Transverse colon (tissue), 4 donors: ENCODE results near the gene PRLR. TPM values are rescaled to one million over a fixed set of nuclear protein-coding genes. Genes with fewer than 3 reads are reported as not detected.
"Not testable (repeated sequence)": the region's sequence is repeated elsewhere in the genome, so short reads cannot be mapped to it uniquely, and the experiment has no call there.

Experiments
- DNase-seq: peaks from one replicate; pipeline ENCODE4 v3.0.0-alpha.2; 2019
- H3K27ac ChIP-seq, 4 donors: fragments of 200-600 bp; sonication (generic); 2 replicates each; pipeline ENCODE4 v1.5.1; 2016 to 2018; ENCODE audit warnings: inconsistent platforms in 4 of 4
- H3K27me3 ChIP-seq: fragments of 200-600 bp; sonication (generic); 2 replicates; pipeline ENCODE4 v1.5.1; 2017; ENCODE audit warnings: inconsistent platforms
- H3K36me3 ChIP-seq, 4 donors: fragments of 200-600 bp; sonication (generic); 2 replicates each; pipeline ENCODE4 v1.5.1; 2017 to 2019; ENCODE audit warnings: inconsistent platforms in 4 of 4
- H3K4me1 ChIP-seq, 4 donors: fragments of 200-600 bp; sonication (generic); 2 replicates each; pipeline ENCODE4 v1.5.1; 2017 to 2020; ENCODE audit warnings: inconsistent platforms in 4 of 4
- H3K4me3 ChIP-seq, 4 donors: fragments of 200-600 bp; sonication (generic); 1 replicate in 1 of 4; 2 replicates in 3 of 4; pipeline versions ENCODE4 v1.5.1 to v1.6.1; 2017 to 2019; ENCODE audit warnings: inconsistent platforms in 4 of 4
- H3K9me3 ChIP-seq, 2 donors: fragments of 200-600 bp; sonication (generic); 2 replicates each; pipeline ENCODE4 v1.5.1; 2017 to 2019; ENCODE audit warnings: inconsistent platforms in 2 of 2
- EP300 ChIP-seq: sonication (generic); formaldehyde crosslinking; IDR thresholded peaks from one replicate; pipeline ENCODE4 v1.6.1; 2017; ENCODE audit warnings: antibody characterized with exemption, low read depth
- POLR2A ChIP-seq: fragments of 450-650 bp; IDR thresholded peaks from one replicate; pipeline ENCODE4 v1.6.1; 2016; ENCODE audit warnings: antibody characterized with exemption, mild to moderate bottlenecking, moderate library complexity
- POLR2AphosphoS5 ChIP-seq, 3 donors: sonication (generic); formaldehyde crosslinking; IDR thresholded peaks; one replicate each; pipeline ENCODE4 v1.6.1; 2016; ENCODE audit warnings: antibody characterized with exemption in 3 of 3
- WGBS, 2 donors: methylation state at CpG; one replicate each; pipeline ENCODE4 v1.1.5; 2018; ENCODE audit warnings: low coverage in 1 of 2; 5-methylcytosine and 5-hydroxymethylcytosine counted together
- in situ Hi-C, 4 donors: fragments of 200-750 bp; cut with MboI; loops; one replicate each; pipeline versions ENCODE4 v1.15.0 to v1.15.1; 2017; ENCODE audit warnings: low sequenced_read_pairs in 3 of 4, low pct_ligation_motif_present in 1 of 4, low pct_unique_long_range_greater_than_20kb in 1 of 4
- intact Hi-C: fragments of 100-400 bp; cut with DNase I; formaldehyde crosslinking; loops from one replicate; pipeline ENCODE4 v1.15.1; 2023; ENCODE audit warnings: low total_unique reads
- total RNA-seq, 4 donors: library from RNA; depleted of rRNA; stranded (reverse); fragments of >200 nt; gene quantifications; one replicate each; pipeline ENCODE4 v1.1.0, GENCODE V29; 2016
- TF ChIP-seq, protein P1 (sequence below), 5 experiments: fragments of 200-600 bp in 3 of 5; fragments of 450-650 bp in 2 of 5; sonication (generic) in 3 of 5; IDR thresholded peaks; 1 replicate in 2 of 5; 2 replicates in 3 of 5; pipeline ENCODE4 v1.5.1; 2016 to 2017; ENCODE audit warnings: antibody characterized with exemption in 5 of 5, inconsistent platforms in 3 of 5, mild to moderate bottlenecking in 2 of 5, moderate library complexity in 1 of 5

The PRLR gene
- total RNA-seq, 4 donors from 2014 or later = 4.9 to 19.8 (median 13.0) TPM

DNA sequence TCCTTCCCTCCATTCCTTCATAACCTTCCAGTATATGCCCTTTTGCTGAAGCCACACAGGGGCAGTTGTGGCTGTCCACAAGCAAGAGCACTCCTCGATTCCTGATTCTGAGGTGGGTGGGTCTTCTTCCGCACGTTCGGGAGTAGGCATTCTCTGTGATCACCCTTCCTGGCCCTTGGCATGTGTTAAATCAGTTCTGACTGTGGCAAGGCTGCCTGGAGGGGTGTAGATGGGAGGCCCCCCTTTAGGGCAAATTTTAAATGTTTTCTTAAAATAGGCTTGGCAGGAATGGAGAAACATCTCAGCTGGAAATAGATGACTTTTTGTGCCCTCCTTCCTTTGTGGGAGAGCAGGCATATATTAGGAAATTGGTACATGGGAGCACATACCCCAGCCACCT is 185.6 kb downstream of the PRLR start:
- Histone ChIP-seq H3K9me3 (no peaks in the 10 kb centered on the region), H3K27ac (no peak overlapping the region), H3K27me3 (no peaks in the 10 kb centered on the region), H3K36me3 (no peaks in the 10 kb centered on the region), H3K4me3 (no peak overlapping the region), H3K4me1 (no peaks in the 10 kb centered on the region)
- intact Hi-C loops = no loop called here
- in situ Hi-C loops = no loop called here
- DNase-seq = no peak
- no peak for TF ChIP-seq POLR2AphosphoS5 (IDR thresholded peaks at IDR 0.05)
- TF ChIP-seq EP300 = no peak
- TF ChIP-seq POLR2A = no peak
- TF ChIP-seq, protein P1, sequence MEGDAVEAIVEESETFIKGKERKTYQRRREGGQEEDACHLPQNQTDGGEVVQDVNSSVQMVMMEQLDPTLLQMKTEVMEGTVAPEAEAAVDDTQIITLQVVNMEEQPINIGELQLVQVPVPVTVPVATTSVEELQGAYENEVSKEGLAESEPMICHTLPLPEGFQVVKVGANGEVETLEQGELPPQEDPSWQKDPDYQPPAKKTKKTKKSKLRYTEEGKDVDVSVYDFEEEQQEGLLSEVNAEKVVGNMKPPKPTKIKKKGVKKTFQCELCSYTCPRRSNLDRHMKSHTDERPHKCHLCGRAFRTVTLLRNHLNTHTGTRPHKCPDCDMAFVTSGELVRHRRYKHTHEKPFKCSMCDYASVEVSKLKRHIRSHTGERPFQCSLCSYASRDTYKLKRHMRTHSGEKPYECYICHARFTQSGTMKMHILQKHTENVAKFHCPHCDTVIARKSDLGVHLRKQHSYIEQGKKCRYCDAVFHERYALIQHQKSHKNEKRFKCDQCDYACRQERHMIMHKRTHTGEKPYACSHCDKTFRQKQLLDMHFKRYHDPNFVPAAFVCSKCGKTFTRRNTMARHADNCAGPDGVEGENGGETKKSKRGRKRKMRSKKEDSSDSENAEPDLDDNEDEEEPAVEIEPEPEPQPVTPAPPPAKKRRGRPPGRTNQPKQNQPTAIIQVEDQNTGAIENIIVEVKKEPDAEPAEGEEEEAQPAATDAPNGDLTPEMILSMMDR (IDR thresholded peaks at IDR 0.05) = no peak
- 83 to 100% methylated on average over 1 to 4 of the region's 4 CpGs for WGBS, 2 donors

DNA sequence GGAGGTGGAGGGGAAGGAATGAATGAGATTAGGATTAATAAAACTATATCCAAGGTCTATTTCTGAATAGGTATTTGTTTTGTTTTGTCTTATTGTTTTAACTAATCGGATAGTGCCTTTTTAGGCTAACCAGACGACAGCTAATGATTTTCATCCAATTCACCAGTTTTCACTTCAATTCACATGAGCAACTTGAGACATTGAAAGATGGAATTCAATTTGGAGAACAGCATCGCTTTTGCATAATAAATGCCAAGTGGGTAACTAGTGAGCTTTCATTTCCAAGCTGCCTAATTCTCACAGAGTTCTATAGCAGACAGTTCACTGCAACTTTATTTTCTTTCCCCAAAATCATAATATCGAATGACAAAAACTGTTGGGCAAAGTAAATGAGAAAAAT is 187.5 kb downstream of the PRLR start:
- no peaks in the 10 kb centered on the region for H3K9me3 ChIP-seq
- no peaks in the 10 kb centered on the region for H3K4me1 ChIP-seq
- in situ Hi-C loops (no loop called here), intact Hi-C loops (no loop called here)
- TF ChIP-seq EP300 (no peak), POLR2A (no peak)
- WGBS, 2 donors = 70 to 85% methylated on average over 4 of the region's 4 CpGs
- no peak overlapping the region for H3K27ac ChIP-seq
- no peaks in the 10 kb centered on the region for H3K27me3 ChIP-seq
- no peak overlapping the region for H3K4me3 ChIP-seq
- no peaks in the 10 kb centered on the region for H3K36me3 ChIP-seq
- no peak for DNase-seq

DNA sequence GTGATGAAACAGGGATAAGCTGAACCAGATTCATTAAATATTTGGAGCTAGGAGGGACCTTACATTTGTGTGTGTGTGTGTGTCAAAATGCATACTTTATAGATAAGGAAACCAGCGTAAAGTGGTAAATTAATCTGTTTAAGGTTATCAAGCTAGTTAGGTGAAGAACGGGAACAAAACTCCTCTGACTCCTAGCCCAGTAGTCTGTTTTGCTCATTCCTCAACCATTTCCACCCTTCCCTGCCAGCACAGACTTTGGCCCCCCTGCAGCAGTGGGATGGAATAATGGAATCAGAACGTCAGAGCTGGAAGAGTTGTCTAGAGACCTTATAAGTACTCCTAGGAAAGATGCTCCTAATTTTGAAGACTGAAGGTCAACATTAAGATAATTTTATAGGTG is 189.0 kb downstream of the PRLR start:
- Histone ChIP-seq H3K36me3 (no peaks in the 10 kb centered on the region), H3K9me3 (no peaks in the 10 kb centered on the region), H3K4me1 (no peaks in the 10 kb centered on the region), H3K4me3 (no peak overlapping the region), H3K27me3 (no peaks in the 10 kb centered on the region), H3K27ac (no peak overlapping the region)
- intact Hi-C loops = no loop called here
- in situ Hi-C loops = no loop called here
- TF ChIP-seq POLR2AphosphoS5 (IDR thresholded peaks at IDR 0.05) (no peak), POLR2A (no peak), EP300 (no peak)
- TF ChIP-seq, protein P1 (IDR thresholded peaks at IDR 0.05) = no peak
- DNase-seq = no peak
- WGBS, 2 donors = 59 to 60% methylated on average over 3 of the region's 3 CpGs

DNA sequence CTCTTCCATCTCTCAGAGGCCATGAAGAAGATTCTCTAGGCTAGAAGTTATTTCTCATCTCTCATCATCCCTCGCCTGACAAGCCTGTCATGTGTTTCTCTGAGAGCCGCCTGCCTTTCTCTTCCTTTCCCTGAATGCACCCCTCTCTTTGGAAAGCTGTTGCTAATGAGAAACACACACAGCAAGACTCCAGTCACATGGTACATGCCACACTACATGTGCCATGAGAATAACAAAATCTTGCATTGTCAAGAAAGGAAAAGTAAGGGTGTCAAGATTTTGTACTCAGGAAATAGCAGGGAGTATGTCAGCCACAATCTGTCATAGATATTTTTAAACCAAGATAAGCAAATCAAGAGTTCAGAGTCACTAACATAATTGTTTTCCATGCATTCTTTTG is 191.4 kb downstream of the PRLR start:
- intact Hi-C loops = no loop called here

DNA sequence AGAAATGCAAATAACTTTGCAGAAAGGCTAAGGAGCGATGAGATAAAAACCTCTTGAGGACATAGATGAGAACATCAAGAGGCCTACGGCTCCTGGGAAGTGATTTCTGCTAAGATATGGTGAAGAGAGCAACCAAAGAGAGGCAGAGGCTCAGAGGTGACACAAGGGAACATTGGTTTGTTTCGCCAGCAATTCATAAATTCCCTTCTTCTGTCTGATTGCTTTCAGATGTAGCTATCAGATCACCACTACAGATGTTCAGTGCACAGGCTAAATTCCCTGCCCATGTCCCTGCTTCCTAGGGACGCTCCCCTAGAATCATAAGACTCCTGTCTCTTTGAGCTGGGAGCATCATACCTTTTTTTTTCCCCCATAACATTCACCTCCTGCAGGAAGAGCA is 193.8 kb downstream of the PRLR start:
- H3K4me1 ChIP-seq = no peaks in the 10 kb centered on the region
- no peak for DNase-seq
- H3K4me3 ChIP-seq = no peak overlapping the region
- no peaks in the 10 kb centered on the region for H3K36me3 ChIP-seq
- WGBS, 2 donors = 85 to 89% methylated on average over 4 of the region's 4 CpGs
- intact Hi-C loops (no loop called here), in situ Hi-C loops (no loop called here)
- TF ChIP-seq POLR2A (no peak), EP300 (no peak), POLR2AphosphoS5 (IDR thresholded peaks at IDR 0.05) (no peak)
- TF ChIP-seq, protein P1 (IDR thresholded peaks at IDR 0.05) = no peak
- no peak overlapping the region for H3K27ac ChIP-seq
- H3K27me3 ChIP-seq = no peaks in the 10 kb centered on the region
- no peaks in the 10 kb centered on the region for H3K9me3 ChIP-seq

More for the DNA sequence above, 191.4 kb downstream of the PRLR start:
- 80 to 92% methylated on average over 2 of the region's 2 CpGs for WGBS, 2 donors
- Histone ChIP-seq H3K4me1 (no peaks in the 10 kb centered on the region), H3K27ac (no peak overlapping the region), H3K9me3 (no peaks in the 10 kb centered on the region), H3K4me3 (no peak overlapping the region), H3K36me3 (no peaks in the 10 kb centered on the region), H3K27me3 (no peaks in the 10 kb centered on the region)
- no peak for TF ChIP-seq EP300
- no peak for DNase-seq
- in situ Hi-C loops = no loop called here

DNA sequence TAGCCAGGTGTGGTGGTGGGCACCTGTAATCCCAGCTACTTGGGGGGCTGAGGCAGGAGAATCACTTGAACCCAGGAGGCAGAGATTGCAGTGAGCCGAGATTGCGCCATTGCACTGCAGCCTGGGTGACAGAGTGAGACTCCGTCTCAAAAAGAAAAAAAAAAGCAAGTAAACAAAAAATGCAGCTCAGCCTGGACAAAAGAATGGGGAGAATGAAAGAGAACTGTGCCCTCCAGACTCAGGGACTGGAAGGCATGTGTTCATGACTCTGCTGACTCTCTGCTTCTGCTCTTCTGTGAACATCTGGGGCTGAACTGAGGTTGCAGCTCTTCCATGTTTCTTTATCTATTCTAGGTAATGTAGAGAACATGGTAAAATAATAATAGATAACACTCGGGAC is 194.4 kb downstream of the PRLR start:
- intact Hi-C loops = not testable (repeated sequence)

More for the DNA sequence above, 194.4 kb downstream of the PRLR start:
- DNase-seq, H3K27ac ChIP-seq, H3K4me1 ChIP-seq, H3K9me3 ChIP-seq, H3K4me3 ChIP-seq, H3K27me3 ChIP-seq, H3K36me3 ChIP-seq, in situ Hi-C loops: not testable (repeated sequence)
- 45 to 82% methylated on average over 2 to 4 of the region's 4 CpGs for WGBS, 2 donors
